Epidermal melanocyte (primary cell): ENCODE measurements around the gene BCS1L.

Experiments
- DNase-seq: peaks from one replicate; pipeline ENCODE4 v3.0.0; 2011; ENCODE audit warnings: low spot score; ENCODE audit not compliant: insufficient read length

BCS1L gene

GRCh38 chr2:218659258-218659987 is at the start of gene BCS1L, which contains the start of gene ZNF142:
Gene BCS1L, plus strand, starts transcription at chr2:218659683. Its CDS starts 1,305 bp downstream, at chr2:218660988.
Gene ZNF142, minus strand, starts transcription at chr2:218659623. Its CDS starts 3,194 bp downstream, at chr2:218656429.
- DNase-seq: peak; percentile 84

- no peak for DNase-seq
These were observed 43.6 kb upstream of the BCS1L start for GRCh38 chr2:218615868-218616315.

GRCh38 chr2:218618102-218618860 is 41.2 kb upstream of the BCS1L start:
- no peak for DNase-seq

GRCh38 chr2:218621007-218621406 is 38.5 kb upstream of the BCS1L start:
- no peak for DNase-seq

- DNase-seq: no peak
These were observed 36.7 kb upstream of the BCS1L start for GRCh38 chr2:218622606-218623365.

- DNase-seq: no peak
These were observed 36.1 kb upstream of the BCS1L start for GRCh38 chr2:218623366-218623705.

GRCh38 chr2:218626369-218626768 is 33.1 kb upstream of the BCS1L start:
- DNase-seq: no peak

GRCh38 chr2:218627939-218628338 is 31.5 kb upstream of the BCS1L start:
- no peak for DNase-seq

- no peak for DNase-seq
These were observed 27.6 kb upstream of the BCS1L start for GRCh38 chr2:218631837-218632236.

GRCh38 chr2:218635719-218636118 is 23.8 kb upstream of the BCS1L start:
- no peak for DNase-seq

GRCh38 chr2:218638372-218638771 is 21.1 kb upstream of the BCS1L start:
- DNase-seq: no peak

GRCh38 chr2:218642121-218642656 is 17.3 kb upstream of the BCS1L start:
- DNase-seq: no peak

- no peak for DNase-seq
These were observed 16.7 kb upstream of the BCS1L start for GRCh38 chr2:218642786-218643185.

GRCh38 chr2:218643751-218644310 is 15.7 kb upstream of the BCS1L start:
- no peak for DNase-seq

GRCh38 chr2:218644721-218645120 is 14.8 kb upstream of the BCS1L start:
- no peak for DNase-seq

GRCh38 chr2:218645126-218645525 is 14.4 kb upstream of the BCS1L start:
- no peak for DNase-seq

GRCh38 chr2:218648088-218648786 is 11.2 kb upstream of the BCS1L start:
- peak; percentile 67 for DNase-seq

GRCh38 chr2:218648787-218649100 is 10.7 kb upstream of the BCS1L start:
- DNase-seq: no peak

GRCh38 chr2:218655751-218656150 is 3.7 kb upstream of the BCS1L start:
- DNase-seq: no peak

- DNase-seq: no peak
These were observed 719 bp upstream of the BCS1L start for GRCh38 chr2:218658671-218659257.

GRCh38 chr2:218659988-218660358 is 490 bp downstream of the BCS1L start:
- no peak for DNase-seq
